Neural cell (in vitro differentiated cells): ENCODE results near the gene GRIA1.

Experiments
- EZH2 ChIP-seq: fragments of 200-600, 300-800 bp; shearing (Covaris generic), sonication (generic); IDR thresholded peaks from 2 replicates; pipeline ENCODE4 v1.6.1; 2014; ENCODE audit warnings: antibody characterized with exemption, low read length, borderline replicate concordance, mild to moderate bottlenecking; ENCODE audit not compliant: insufficient read depth, poor library complexity, severe bottlenecking
- MXI1 ChIP-seq: fragments of 450-650 bp; conservative IDR thresholded peaks from 2 replicates; pipeline ENCODE4 v1.6.1; 2014; ENCODE audit warnings: antibody characterized with exemption, mild to moderate bottlenecking; ENCODE audit not compliant: poor library complexity, severe bottlenecking
- TF ChIP-seq, protein P1 (sequence below): fragments of 450-650 bp; IDR thresholded peaks from 2 replicates; pipeline ENCODE4 v1.5.1; 2014; ENCODE audit warnings: antibody characterized with exemption, mild to moderate bottlenecking, moderate library complexity; ENCODE audit not compliant: poor library complexity, severe bottlenecking

DNA sequence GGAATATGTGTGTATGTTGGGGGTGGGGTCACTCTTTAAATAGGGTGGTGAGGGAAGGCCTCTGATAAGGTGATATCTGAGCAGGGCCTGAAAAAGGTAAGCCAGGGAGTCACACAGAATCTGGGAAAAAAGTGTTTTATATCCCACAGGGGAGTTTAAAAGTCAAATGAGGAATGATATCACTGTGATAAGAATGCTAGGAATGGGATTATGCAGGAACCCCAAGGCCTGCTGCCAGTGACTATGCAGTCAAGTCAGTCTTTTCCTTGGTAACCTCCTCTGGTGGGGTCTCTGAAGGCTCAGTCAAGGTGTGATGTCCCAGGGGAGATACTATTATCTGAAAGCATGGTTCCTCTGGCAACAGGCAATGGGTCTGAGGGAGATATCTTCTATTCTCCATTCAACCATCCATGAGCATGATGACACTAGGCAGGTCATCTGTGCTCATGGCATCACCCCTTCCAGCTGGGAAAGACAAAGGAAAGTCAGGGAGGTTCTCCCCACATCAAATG is 53.5 kb downstream of the GRIA1 start:
- TF ChIP-seq EZH2 = no peak
- TF ChIP-seq, protein P1, sequence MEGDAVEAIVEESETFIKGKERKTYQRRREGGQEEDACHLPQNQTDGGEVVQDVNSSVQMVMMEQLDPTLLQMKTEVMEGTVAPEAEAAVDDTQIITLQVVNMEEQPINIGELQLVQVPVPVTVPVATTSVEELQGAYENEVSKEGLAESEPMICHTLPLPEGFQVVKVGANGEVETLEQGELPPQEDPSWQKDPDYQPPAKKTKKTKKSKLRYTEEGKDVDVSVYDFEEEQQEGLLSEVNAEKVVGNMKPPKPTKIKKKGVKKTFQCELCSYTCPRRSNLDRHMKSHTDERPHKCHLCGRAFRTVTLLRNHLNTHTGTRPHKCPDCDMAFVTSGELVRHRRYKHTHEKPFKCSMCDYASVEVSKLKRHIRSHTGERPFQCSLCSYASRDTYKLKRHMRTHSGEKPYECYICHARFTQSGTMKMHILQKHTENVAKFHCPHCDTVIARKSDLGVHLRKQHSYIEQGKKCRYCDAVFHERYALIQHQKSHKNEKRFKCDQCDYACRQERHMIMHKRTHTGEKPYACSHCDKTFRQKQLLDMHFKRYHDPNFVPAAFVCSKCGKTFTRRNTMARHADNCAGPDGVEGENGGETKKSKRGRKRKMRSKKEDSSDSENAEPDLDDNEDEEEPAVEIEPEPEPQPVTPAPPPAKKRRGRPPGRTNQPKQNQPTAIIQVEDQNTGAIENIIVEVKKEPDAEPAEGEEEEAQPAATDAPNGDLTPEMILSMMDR = no peak
- TF ChIP-seq MXI1 = no peak
